ENCODE measurements around the gene OR4M1.
"Not testable (repeated sequence)": the region's sequence is repeated elsewhere in the genome, so short reads cannot be mapped to it uniquely, and the experiment has no call there.

Gene OR4M1

GRCh38 chr14:19823178-19823577 lies 49.9 kb downstream of the OR4M1 start:
- DNase-seq (ENCODE audit: low read depth in 2 of 2): no peak

- no peak for DNase-seq (ENCODE audit: low read depth in 2 of 2)
These were observed 50.5 kb downstream of the OR4M1 start for GRCh38 chr14:19823765-19824164.

GRCh38 chr14:19827626-19828244 lies 54.4 kb downstream of the OR4M1 start:
- not testable (repeated sequence) for DNase-seq (ENCODE audit: low read depth in 2 of 2)

DNA sequence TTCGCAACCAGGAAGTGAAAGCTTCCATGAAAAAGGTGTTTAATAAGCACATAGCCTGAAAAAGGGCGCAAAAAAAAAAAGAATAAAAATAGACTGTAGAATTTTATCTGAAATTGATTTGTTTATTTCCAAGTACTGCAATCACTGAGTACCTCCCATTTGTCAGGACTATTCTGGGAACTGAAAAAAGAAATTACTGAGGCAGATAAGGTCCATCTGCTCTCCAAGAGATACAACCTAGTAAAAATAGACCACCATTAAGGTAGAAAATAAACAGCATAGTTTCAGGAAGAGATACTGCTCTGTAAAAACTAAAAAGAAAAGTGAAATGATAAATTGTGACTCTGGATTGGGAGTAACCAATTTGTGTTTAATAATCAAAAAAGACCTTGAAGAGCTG lies 55.0 kb downstream of the OR4M1 start:
- no peak for DNase-seq (ENCODE audit: low read depth in 2 of 2)
